SK-N-SH treated with all-trans-retinoic acid at 6 μM for 48 hours (cell line): ENCODE data around the gene UBE2V1.

Source experiments
- POU6F1 ChIP-seq: fragments of 250-450 bp; sonication (Bioruptor Pico); IDR thresholded peaks from 2 replicates; pipeline ENCODE4 v1.8.0; 2021; ENCODE audit warnings: low read depth, mild to moderate bottlenecking, moderate library complexity, borderline replicate concordance
- SNAI2 ChIP-seq: fragments of 250-450 bp; sonication (Bioruptor Pico); IDR thresholded peaks from 2 replicates; pipeline ENCODE4 v1.5.0; 2020; ENCODE audit warnings: mild to moderate bottlenecking, moderate library complexity

GRCh38 chr20:50089787-50090177 lies 23.2 kb downstream of the UBE2V1 start:
- TF ChIP-seq SNAI2 (no peak), POU6F1 (CRISPR knock-in tag) (no peak)
